SU-DHL-6 (cell line): ENCODE data around the gene PRKAG1.

Experiments used
- H2AFZ ChIP-seq: fragments of 200-600 bp; sonication (generic); 2 replicates; pipeline ENCODE4 v1.6.1; 2014; ENCODE audit warnings: low read depth, mild to moderate bottlenecking, moderate library complexity, mixed read lengths, antibody characterized with exemption, low read length; ENCODE audit not compliant: severe bottlenecking
- H3F3A ChIP-seq: fragments of 200-600 bp; shearing (Covaris generic); 2 replicates; pipeline ENCODE4 v1.6.0; 2016; ENCODE audit warnings: antibody characterized with exemption, mild to moderate bottlenecking; ENCODE audit not compliant: insufficient read depth
- H3K27ac ChIP-seq: fragments of 200-600 bp; sonication (generic); 2 replicates; pipeline ENCODE4 v1.5.1; 2016; ENCODE audit warnings: low read depth, mild to moderate bottlenecking, low read length, moderate library complexity, mixed read lengths
- H3K27me3 ChIP-seq: fragments of 200-600 bp; sonication (generic), shearing (Covaris generic); 2 replicates; pipeline ENCODE4 v1.6.0; 2014; ENCODE audit warnings: mild to moderate bottlenecking, low read length
- H3K36me3 ChIP-seq: fragments of 200-600 bp; sonication (generic); 2 replicates; pipeline ENCODE4 v1.6.1; 2014; ENCODE audit warnings: mild to moderate bottlenecking, low read length, mixed read lengths
- H3K4me2 ChIP-seq: fragments of 300-600, 200-600 bp; shearing (Covaris generic), sonication (generic); 2 replicates; pipeline ENCODE4 v1.6.0; 2014; ENCODE audit warnings: low read length, low read depth, mild to moderate bottlenecking; ENCODE audit not compliant: poor library complexity, severe bottlenecking
- H3K4me3 ChIP-seq: fragments of 200-600 bp; sonication (generic); 2 replicates; pipeline ENCODE4 v1.5.1; 2014; ENCODE audit warnings: antibody characterized with exemption, low read length, mild to moderate bottlenecking, mixed read lengths; ENCODE audit not compliant: insufficient read depth, poor library complexity, severe bottlenecking
- H3K79me2 ChIP-seq: fragments of 200-600 bp; sonication (generic); 2 replicates; pipeline ENCODE4 v1.6.1; 2014; ENCODE audit warnings: mild to moderate bottlenecking, low read length, moderate library complexity; ENCODE audit not compliant: insufficient read depth
- H3K9ac ChIP-seq: fragments of 200-600 bp; sonication (generic); 2 replicates; pipeline ENCODE4 v1.7.0; 2014; ENCODE audit warnings: mild to moderate bottlenecking, low read length
- H3K9me2 ChIP-seq: fragments of 200-600 bp; sonication (generic); replicated peaks from 2 replicates; pipeline ENCODE4 v1.6.1; 2014; ENCODE audit warnings: low read length; ENCODE audit not compliant: insufficient read depth
- H3K9me3 ChIP-seq: fragments of 200-600 bp; sonication (generic); 2 replicates; pipeline ENCODE4 v1.6.1; 2014; ENCODE audit warnings: low read length, mixed read lengths; ENCODE audit not compliant: insufficient read depth
- H4K20me1 ChIP-seq: fragments of 200-600 bp; sonication (generic); 2 replicates; pipeline ENCODE4 v1.6.1; 2014; ENCODE audit warnings: low read depth, mild to moderate bottlenecking, antibody characterized with exemption, low read length, moderate library complexity, mixed read lengths
- CTCF ChIP-seq: fragments of 200-600 bp; sonication (generic); IDR thresholded peaks from one replicate; pipeline ENCODE4 v1.5.1; 2017; ENCODE audit warnings: antibody characterized with exemption, mild to moderate bottlenecking, low read length, moderate library complexity; ENCODE audit not compliant: insufficient read depth, poor library complexity, severe bottlenecking
- EZH2phosphoT487 ChIP-seq: fragments of 200-600 bp; sonication (generic), shearing (Covaris generic); conservative IDR thresholded peaks from 2 replicates; pipeline ENCODE4 v1.6.1; 2018; ENCODE audit warnings: mild to moderate bottlenecking, antibody characterized with exemption, low read length, moderate library complexity, mixed read lengths

Gene PRKAG1

GRCh38 chr12:48970702-48971334, 47.8 kb downstream of the PRKAG1 start:
- H3K9me3 ChIP-seq = no peaks in the 10 kb centered on the region
- no peaks in the 10 kb centered on the region for H3K36me3 ChIP-seq
- H3K9ac ChIP-seq = no peak overlapping the region
- no peak overlapping the region for H2AFZ ChIP-seq
- TF ChIP-seq EZH2phosphoT487 (no peak), CTCF (no peak)
- H3K79me2 ChIP-seq = no peaks in the 10 kb centered on the region
- no peaks in the 10 kb centered on the region for H3F3A ChIP-seq
- no peaks in the 10 kb centered on the region for H4K20me1 ChIP-seq
- no peaks in the 10 kb centered on the region for H3K9me2 ChIP-seq
- no peaks in the 10 kb centered on the region for H3K27me3 ChIP-seq
- no peak overlapping the region for H3K4me2 ChIP-seq
- no peak overlapping the region for H3K4me3 ChIP-seq
- H3K27ac ChIP-seq = no peak overlapping the region

- Histone ChIP-seq H3K9ac (no peak overlapping the region), H3K27me3 (no peaks in the 10 kb centered on the region), H3K9me2 (no peaks in the 10 kb centered on the region), H2AFZ (no peak overlapping the region), H3K79me2 (no peaks in the 10 kb centered on the region), H4K20me1 (no peaks in the 10 kb centered on the region), H3K27ac (no peak overlapping the region), H3K9me3 (no peaks in the 10 kb centered on the region), H3K4me2 (no peak overlapping the region), H3F3A (no peaks in the 10 kb centered on the region), H3K4me3 (no peak overlapping the region), H3K36me3 (no peaks in the 10 kb centered on the region)
- no peak for TF ChIP-seq CTCF
- TF ChIP-seq EZH2phosphoT487 = no peak
Observed at GRCh38 chr12:48969833-48970701, 48.5 kb downstream of the PRKAG1 start.

GRCh38 chr12:48969160-48969771, 49.3 kb downstream of the PRKAG1 start:
- H3K4me2 ChIP-seq = no peak overlapping the region
- no peak overlapping the region for H3K27ac ChIP-seq
- no peak overlapping the region for H3K9ac ChIP-seq

More at GRCh38 chr12:48969160-48969771, 49.3 kb downstream of the PRKAG1 start:
- Histone ChIP-seq H3K9me2 (no peaks in the 10 kb centered on the region), H3K27me3 (no peaks in the 10 kb centered on the region), H4K20me1 (no peaks in the 10 kb centered on the region), H3K9me3 (no peaks in the 10 kb centered on the region), H3K79me2 (no peaks in the 10 kb centered on the region), H3K4me3 (no peak overlapping the region), H3K36me3 (no peaks in the 10 kb centered on the region), H2AFZ (no peak overlapping the region), H3F3A (no peaks in the 10 kb centered on the region)
- TF ChIP-seq CTCF = no peak
- TF ChIP-seq EZH2phosphoT487 = no peak
